Inflammatory macrophage treated with lipopolysaccharide for 4 hours (primary cell): ENCODE measurements around the gene ADK.
"Not testable (repeated sequence)": the region's sequence is repeated elsewhere in the genome, so short reads cannot be mapped to it uniquely, and the experiment has no call there.

Experiments
- DNase-seq: peaks from one replicate; pipeline ENCODE4 v3.0.0-alpha.2; 2020

ADK gene

GRCh38 chr10:74502963-74503608 lies 352.1 kb downstream of the ADK start:
- peak; percentile 40 for DNase-seq

GRCh38 chr10:74507951-74508350 lies 356.9 kb downstream of the ADK start:
- DNase-seq: no peak

GRCh38 chr10:74510594-74510993 lies 359.6 kb downstream of the ADK start:
- DNase-seq: no peak

GRCh38 chr10:74511051-74511450 lies 360.0 kb downstream of the ADK start:
- no peak for DNase-seq

GRCh38 chr10:74514322-74514721 lies 363.3 kb downstream of the ADK start:
- no peak for DNase-seq

- no peak for DNase-seq
Observed at GRCh38 chr10:74518061-74518460, 367.0 kb downstream of the ADK start.

- DNase-seq: no peak
Observed at GRCh38 chr10:74521526-74521925, 370.5 kb downstream of the ADK start.

- DNase-seq: peak; percentile 82
Observed at GRCh38 chr10:74523199-74523598, 372.2 kb downstream of the ADK start.

- DNase-seq: no peak
Observed at GRCh38 chr10:74525885-74526284, 374.9 kb downstream of the ADK start.

GRCh38 chr10:74527611-74528010 lies 376.6 kb downstream of the ADK start:
- DNase-seq: not testable (repeated sequence)

- peak; percentile 27 for DNase-seq
Observed at GRCh38 chr10:74529205-74529604, 378.2 kb downstream of the ADK start.

- no peak for DNase-seq
Observed at GRCh38 chr10:74530981-74531380, 380.0 kb downstream of the ADK start.

- DNase-seq: no peak
Observed at GRCh38 chr10:74539317-74539716, 388.3 kb downstream of the ADK start.

- no peak for DNase-seq
Observed at GRCh38 chr10:74541375-74541774, 390.4 kb downstream of the ADK start.

GRCh38 chr10:74542077-74542476 lies 391.1 kb downstream of the ADK start:
- DNase-seq: peak; percentile 53

GRCh38 chr10:74543276-74543675 lies 392.3 kb downstream of the ADK start:
- DNase-seq: no peak

- DNase-seq: peak; percentile 81
Observed at GRCh38 chr10:74544106-74544505, 393.1 kb downstream of the ADK start.

- DNase-seq: no peak
Observed at GRCh38 chr10:74548676-74549075, 397.7 kb downstream of the ADK start.

- DNase-seq: no peak
Observed at GRCh38 chr10:74556072-74556705, 405.2 kb downstream of the ADK start.

- no peak for DNase-seq
Observed at GRCh38 chr10:74557098-74557497, 406.1 kb downstream of the ADK start.

GRCh38 chr10:74558403-74558802 lies 407.4 kb downstream of the ADK start:
- no peak for DNase-seq

- no peak for DNase-seq
Observed at GRCh38 chr10:74558897-74559296, 407.9 kb downstream of the ADK start.

- not testable (repeated sequence) for DNase-seq
Observed at GRCh38 chr10:74568896-74569295, 417.9 kb downstream of the ADK start.

GRCh38 chr10:74573497-74573896 lies 422.5 kb downstream of the ADK start:
- DNase-seq: not testable (repeated sequence)

GRCh38 chr10:74575191-74575720 lies 424.2 kb downstream of the ADK start:
- no peak for DNase-seq
